ENCODE data around the gene ZFAND5.

ZFAND5 gene

DNA sequence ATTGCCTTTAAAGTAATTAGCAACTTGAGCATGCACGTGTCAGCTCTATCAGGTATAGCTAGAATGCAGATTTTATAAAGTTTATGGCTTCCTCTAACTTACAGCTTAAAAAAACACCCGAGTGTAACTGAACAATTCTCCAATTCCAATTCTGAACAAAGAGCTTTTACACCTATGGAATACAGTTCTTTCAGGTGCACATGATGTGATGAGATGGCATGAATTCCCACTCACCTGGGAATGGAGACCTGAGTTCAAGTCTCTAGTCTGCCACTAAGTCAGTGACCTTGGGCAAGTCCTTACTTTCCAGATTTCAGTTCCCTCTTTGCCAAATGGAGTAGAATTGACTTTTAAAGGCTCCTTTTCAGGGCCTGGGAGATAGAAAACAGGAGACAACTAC, 1.8 kb downstream of the ZFAND5 start:
- no peak for DNase-seq (ENCODE audit: low read depth)

DNA sequence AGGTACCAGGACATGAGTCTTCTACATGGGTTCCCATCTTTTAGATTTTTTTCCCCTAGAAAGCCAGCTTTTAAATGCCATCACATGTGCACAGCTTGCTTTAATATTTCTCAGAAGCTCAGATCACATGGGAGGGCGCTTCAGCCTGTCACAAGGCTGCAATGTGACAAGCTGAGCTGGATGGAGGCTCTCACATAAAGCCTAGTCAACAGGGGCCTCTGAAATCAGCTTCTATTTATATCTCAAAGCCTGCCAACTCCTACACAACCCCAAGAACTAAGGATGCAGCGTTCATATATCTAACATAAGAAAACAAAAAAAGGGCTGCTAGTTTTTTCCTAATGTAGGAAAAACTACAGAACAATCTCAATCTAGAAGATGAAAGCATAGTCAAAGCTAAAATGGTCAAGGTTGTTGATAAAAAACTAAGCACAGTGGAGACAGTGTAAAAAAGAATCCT, 2.3 kb downstream of the ZFAND5 start:
- DNase-seq (ENCODE audit: low read depth), result no peak

GRCh38 chr9:72362118-72362531, 2.9 kb downstream of the ZFAND5 start:
- no peak for DNase-seq (ENCODE audit: low read depth)

- no peak for DNase-seq (ENCODE audit: low read depth)
Observed at GRCh38 chr9:72361217-72361616, 3.8 kb downstream of the ZFAND5 start.

- DNase-seq (ENCODE audit: low read depth), result no peak
Observed at GRCh38 chr9:72360324-72360723, 4.7 kb downstream of the ZFAND5 start.

- no peak for DNase-seq (ENCODE audit: low read depth)
Observed at GRCh38 chr9:72356041-72356582, 8.9 kb downstream of the ZFAND5 start.

- no peak for DNase-seq (ENCODE audit: low read depth)
Observed at GRCh38 chr9:72355153-72355552, 9.9 kb downstream of the ZFAND5 start.

GRCh38 chr9:72354704-72355103, 10.3 kb downstream of the ZFAND5 start:
- DNase-seq (ENCODE audit: low read depth), result no peak

DNA sequence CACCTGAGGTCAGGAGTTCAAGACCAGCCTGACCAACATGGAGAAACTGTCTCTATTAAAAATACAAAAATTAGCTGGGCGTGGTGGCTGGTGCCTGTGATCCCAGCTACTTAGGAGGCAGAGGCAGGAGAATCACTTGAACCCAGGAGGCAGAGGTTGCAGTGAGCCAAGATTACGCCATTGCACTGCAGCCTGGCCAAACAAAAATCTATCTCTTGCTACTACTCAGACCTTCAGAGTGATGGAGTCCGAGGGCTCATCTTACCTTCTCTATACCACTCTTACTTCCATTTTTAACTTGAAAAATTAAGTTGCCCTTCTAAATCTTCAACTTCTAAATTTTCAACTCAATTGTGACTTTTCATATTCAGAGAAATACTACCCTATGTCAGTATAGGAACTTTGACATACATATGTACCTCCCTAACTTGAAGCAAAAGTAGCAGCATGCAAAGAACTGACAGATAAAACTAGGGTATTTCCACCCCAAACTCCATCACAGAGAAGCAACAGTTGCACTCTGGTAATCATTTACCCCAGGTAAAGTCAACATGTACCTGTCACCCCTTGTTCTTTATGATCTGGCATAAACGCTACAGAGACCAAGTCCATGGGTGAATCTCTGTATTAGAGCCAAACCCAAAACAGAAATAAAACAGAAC, 11.4 kb downstream of the ZFAND5 start:
- no peak for DNase-seq (ENCODE audit: low read depth)

- no peak for DNase-seq (ENCODE audit: low read depth)
Observed at GRCh38 chr9:72352911-72353388, 12.1 kb downstream of the ZFAND5 start.

DNA sequence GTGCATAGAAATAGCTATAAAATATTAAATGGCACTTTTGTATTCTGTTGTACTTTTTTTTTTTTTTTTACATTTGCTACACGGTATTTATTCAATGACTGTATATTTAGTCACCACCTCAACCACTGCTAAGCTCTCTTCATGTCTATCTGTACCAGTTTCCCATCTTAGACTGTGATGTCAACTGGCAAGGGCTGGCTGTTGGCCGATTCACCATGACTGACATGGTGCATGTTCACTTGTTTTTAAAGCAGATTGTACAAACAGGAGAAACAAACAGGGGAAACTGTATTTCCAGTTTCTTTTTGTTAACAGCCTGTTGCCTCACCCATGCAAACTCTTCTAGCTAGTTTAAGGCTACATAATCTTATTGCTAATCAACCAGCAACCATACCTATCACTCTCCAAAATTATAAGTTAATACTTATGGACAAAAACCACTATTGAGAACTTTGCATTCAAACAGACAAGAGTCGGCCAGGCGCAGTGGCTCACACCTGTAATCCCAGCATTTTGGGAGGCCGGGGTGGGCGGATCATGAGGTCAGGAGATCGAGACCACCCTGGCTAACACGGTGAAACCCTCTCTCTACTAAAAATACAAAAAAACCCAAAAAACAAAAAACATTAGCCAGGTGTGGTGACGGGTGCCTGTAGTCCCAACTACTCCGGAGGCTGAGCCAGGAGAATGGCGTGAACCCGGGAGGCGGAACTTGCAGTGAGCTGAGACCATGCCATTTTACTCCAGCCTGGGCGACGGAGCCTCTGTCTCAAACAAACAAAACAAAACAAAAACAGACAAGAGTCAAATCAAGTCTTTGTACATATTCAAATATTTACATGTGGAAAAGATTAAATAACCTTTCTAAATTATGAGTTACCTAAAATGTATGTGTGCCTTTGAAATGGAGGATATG, 13.2 kb downstream of the ZFAND5 start:
- no peak for DNase-seq (ENCODE audit: low read depth)

DNA sequence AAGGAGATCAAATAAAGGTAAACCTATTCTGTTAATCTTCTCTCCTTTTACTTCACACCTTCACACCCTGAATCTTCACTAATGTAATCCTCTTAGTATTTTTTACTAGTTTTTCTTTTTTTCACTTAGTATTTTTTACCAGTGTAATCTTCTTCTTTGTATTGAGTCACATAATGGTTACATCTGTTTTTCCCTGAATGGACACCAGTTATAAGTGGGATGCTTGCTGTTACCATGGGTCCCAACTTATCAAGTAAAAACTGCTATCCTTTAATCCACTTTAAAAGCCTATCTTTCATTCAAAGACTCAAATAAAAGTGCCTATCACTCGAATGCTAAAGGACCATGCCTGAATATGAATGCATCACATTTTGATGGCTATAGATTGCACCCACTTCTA, 15.1 kb downstream of the ZFAND5 start:
- DNase-seq (ENCODE audit: low read depth), result no peak

DNA sequence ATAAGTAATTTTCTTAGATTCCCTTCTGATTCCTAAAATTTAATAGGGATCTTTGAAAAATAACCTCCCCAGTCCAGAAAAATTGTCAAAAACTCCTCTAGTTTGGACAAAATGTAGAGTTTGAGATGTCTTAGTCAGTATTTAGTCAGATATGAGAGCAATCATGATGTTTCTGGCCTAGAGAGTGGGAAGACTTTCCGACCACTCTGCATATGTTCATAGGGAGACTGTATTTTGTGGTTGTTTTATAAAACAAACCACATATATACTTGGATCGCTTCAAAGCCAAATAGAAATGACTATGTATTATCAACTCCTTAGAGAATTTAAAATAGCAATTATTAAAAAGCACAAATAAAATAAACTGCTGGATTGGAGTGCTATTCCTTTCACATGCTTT, 15.8 kb downstream of the ZFAND5 start:
- no peak for DNase-seq (ENCODE audit: low read depth)

- DNase-seq (ENCODE audit: low read depth), result no peak
Observed at GRCh38 chr9:72346333-72346732, 18.7 kb downstream of the ZFAND5 start.

DNA sequence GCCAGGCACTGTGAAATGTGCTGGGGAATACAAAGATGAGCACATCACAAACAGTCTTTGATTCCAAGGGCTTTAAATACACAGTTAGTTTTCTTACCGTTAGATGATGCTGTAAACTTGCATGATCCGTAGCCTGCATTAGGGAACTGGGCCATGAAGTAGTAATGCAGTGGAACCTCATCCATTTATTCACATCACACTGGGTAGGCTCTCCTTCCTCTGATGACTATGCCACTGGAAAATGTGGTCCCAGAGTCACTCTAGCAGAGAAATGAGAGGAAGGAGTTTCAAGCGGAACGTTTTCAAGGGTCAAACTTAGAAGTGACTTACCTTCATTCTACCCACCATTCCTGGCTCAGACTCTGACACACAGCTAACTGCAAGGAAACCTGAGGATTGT, 26.4 kb downstream of the ZFAND5 start:
- no peak for DNase-seq (ENCODE audit: low read depth)

DNA sequence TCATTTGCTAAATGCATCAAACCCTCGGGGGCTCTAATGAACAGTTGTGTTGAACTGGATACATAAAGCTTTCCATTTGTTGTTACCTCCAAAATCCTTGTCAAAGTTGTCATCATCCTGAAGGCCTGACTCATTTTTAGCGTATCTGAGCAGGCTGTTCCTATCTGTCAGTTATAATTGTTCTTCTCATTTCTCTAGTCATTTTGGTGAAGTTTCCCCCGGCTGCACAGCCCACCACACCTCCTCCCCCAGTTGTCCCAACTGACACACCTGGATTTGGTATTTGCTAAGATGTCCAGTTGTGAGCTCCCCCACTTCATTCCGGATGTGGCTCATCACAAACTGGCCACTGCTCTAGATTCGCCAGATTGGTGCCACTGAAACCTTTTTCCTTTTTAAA, 27.7 kb downstream of the ZFAND5 start:
- DNase-seq (ENCODE audit: low read depth), result no peak

DNA sequence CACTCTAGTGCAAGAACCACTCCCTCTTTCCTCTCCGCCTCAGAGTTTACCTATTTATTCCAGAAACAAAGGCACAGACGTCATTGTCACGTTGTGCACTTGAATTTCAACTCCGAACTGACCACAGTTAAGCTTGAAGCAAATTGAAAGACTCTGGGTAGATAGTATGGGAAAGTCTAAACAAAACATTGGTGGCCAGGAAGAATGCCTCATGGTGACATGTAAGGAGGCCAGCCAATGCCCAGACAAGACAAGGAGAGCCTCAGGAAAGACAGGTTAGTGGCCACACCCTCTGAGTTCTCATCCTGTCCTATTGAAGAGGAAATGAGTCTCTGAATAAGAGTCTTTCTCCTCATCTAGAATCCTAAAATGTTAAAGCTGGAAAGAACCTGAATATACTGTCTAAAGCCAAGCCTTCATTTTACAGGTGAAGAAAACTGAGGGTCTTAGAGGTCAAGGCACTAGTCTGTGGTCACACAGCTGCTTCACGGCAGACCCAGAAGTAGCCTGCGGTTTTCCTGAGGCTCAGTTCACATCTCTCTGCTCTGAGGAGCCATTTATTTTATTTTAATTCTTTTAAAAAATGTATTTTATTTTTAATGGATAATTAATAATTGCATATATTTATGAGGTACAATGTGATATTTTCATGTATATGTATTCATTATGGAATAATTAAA, 30.2 kb downstream of the ZFAND5 start:
- DNase-seq (ENCODE audit: low read depth), result no peak

- DNase-seq (ENCODE audit: low read depth), result no peak
Observed at GRCh38 chr9:72333709-72334108, 31.3 kb downstream of the ZFAND5 start.

DNA sequence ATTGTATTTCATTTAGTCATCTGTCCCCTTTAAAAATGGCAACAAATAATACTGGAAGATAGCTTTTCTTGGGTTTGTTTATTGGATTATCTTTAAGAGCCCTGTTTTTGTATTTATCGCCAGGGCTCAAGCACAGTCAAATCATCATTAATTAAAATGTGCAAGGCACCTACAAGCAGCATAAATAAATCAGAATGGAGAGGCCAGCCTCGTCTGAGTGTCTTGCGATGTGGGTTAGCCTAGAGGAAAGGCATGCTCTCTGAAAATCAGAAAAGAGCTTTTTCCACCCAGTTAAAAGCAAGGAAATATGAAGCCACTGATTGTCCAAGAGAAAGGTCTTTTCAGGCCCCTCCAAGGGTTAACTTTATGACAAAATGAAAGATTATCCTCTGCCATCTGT, 31.8 kb downstream of the ZFAND5 start:
- no peak for DNase-seq (ENCODE audit: low read depth)

DNA sequence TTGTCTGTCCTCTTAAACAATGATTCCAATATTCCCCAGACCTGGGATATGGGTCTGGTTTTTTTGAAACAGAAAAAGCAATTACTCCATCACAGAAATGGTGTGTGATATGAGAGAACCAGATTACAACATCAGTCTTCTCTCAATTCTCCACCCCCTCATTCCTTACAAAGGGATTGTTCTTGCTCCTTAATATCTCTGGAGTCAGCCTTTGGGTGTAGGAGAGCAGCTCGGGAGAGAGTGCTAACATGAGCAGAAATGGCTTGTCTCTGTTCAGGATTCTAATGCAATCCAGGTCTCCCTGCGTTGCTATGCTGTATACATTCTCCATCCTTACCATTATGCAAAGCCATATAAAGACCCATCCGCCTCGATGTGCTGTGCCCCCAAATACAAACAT, 32.7 kb downstream of the ZFAND5 start:
- no peak for DNase-seq (ENCODE audit: low read depth)

GRCh38 chr9:72327631-72328030, 37.4 kb downstream of the ZFAND5 start:
- DNase-seq (ENCODE audit: low read depth), result no peak

- no peak for DNase-seq (ENCODE audit: low read depth)
Observed at GRCh38 chr9:72326641-72327040, 38.4 kb downstream of the ZFAND5 start.

Measured in stimulated activated CD8-positive, alpha-beta memory T cell treated with anti-CD3 and anti-CD28 coated beads, Interleukin-15, amount 100 ng/mL, for 24 hours (primary cell).